Measurements from ENCODE around the gene MRPL55.
"Not testable (repeated sequence)": the region's sequence is repeated elsewhere in the genome, so short reads cannot be mapped to it uniquely, and the experiment has no call there.

Gene MRPL55

DNA sequence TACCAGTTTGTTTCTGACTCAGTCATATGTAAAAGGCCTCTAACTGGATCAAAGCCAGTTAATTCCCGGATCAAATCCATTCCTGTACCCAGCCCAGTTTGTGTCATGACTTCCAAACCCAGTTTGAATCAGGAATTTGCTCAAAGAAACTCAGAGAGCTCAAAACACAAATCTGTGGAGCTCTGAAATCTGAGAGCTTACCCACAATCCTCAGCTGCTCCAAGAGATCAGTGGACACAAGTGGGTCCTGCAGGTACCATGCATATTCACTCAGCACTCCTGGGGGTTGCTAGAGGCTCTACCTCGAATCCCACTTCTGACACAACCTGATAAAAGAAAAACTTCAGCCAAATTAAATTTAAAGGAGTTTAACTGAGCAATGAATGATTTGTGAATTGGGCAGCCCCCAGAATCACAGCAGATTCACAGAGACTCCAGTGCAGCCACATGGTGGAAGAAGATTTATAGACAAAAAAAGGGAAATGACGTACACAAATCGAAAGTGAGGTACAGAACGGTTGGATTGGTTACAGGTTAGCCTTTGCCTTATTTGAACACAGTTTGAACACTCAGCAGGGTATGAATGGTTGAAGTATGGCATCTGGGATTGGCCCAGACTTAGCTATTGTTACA is 11.9 kb upstream of the MRPL55 start:
- DNase-seq (ENCODE audit: low spot score): no peak

DNA sequence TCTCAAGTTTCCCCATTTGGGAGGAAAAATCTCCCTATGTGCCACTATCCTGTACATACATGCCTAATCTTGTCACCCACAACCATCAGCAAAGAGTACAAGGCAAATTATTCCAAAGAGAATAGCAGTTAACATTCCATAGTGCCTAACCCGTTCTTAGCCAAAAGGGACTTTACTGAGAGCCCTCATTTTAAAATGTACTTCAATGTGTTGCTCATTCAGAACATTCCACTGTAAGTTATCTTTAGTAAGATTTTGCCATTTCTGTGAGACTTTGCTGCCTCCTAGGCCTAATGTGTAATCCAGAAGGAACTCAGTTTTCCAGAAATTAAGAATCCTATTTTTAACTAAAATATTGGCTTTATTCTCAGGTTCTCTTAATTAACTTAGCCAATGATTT is 11.3 kb upstream of the MRPL55 start:
- no peak for DNase-seq (ENCODE audit: low spot score)

DNA sequence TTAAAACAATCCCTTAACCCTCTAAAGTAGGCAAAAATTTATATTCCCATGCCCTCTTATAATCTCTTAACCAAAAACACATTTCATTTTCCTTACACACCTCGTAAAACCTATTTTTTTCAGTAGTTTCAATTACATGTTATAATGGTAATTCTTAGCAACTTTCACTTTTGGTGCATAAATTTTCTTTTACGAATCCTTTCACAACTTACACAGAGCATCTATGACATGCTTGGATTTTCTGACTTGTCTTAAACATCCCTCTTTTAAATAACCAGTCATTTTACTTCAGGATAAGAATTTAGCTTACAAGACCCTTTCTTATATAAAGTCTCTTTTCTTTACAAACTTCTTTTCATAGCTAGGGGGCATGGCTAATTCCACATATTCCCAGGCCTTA is 8.9 kb upstream of the MRPL55 start:
- no peak for DNase-seq (ENCODE audit: low spot score)

DNA sequence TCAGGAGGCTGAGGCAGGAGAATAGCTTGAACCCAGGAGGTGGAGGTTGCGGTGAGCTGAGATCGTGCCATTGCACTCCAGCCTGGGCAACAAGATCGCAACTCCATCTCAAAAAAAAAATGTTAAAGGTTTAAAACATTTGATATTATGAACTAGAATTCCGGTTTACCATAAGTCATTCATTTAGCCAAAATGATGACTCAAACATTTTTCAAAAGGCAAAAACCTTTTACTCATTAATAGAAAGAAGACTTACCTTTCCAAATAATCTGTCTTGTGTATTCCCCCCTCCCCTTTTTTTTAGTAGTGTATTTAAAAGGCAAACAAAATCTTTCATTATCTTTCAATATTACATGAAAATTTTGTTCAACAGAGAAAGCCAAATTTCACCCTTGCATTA is 8.2 kb upstream of the MRPL55 start:
- no peak for DNase-seq (ENCODE audit: low spot score)

DNA sequence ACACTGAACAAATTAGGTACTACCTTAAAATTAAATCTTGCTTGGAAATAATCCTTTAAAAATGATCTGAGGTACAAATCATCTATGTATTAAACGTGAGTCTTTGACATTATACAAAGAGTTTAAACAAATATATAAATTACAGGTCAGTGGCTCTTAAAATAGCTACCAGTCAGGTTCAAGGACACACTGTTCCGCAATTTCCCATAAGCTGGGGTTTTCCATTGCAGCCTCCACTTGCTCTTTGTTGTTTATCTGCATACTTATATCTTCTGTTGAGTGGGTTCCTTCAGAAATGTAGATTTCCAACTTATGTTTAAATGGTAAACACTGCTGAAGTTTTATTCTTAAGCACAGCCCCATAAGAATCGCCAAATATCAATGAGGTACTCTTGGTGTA is 5.7 kb upstream of the MRPL55 start:
- DNase-seq (ENCODE audit: low spot score): no peak

DNA sequence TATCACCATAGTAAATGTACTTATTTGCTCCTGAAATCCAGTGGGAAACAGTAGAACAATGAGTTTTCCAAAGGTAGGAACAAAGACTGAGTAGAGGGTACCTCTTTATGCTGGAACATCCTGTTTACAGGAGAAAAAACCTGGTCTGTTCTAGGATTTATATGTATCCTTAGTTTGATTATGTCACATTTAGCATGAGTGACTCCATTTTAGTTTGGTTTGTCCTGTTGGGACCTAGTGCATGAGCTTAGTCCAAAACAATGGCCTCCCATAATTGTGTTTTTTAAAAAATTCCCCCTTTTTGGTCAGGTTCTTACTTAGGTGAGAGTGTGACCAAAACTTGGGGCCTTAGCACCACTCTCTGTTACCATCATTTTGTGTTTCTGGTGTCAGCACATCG is 3.5 kb upstream of the MRPL55 start:
- no peak for DNase-seq (ENCODE audit: low spot score)

DNA sequence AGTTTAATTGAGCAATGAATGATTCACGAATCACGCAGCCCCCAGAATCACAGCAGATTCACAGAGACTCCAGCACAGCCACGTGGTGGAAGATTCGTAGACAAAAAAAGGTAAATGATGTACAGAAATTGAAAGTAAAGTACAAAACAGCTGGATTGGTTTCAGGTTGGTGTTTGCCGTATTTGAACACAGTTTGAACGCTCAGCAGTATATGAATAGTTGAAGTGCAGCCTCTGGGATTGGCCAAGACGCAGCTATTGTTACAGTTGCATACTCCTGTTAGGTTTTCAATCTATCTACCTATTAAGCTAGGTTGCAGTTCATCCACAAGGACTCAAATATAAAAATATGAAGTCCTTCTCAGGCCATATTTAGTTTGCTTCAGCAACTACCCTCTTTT is 3.1 kb upstream of the MRPL55 start:
- DNase-seq (ENCODE audit: low spot score): no peak

DNA sequence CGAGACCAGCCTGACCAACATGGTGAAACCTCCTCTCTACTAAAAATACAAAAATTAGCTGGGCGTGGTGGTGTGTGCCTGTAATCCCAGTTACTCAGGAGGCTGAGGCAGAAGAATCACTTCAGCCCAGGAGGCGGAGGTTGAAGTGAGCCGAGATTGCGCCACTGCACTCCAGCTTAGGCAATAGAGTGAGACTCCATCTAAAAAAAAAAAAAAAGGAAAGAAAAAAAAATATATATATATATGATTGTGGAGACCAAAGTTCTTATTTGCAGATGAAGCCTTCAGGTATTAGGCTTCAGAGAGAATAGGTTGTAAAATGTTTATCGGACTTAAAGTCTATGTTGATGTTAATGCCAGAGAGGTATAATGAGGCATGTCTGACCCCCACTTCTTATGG is 2.2 kb upstream of the MRPL55 start:
- DNase-seq (ENCODE audit: low spot score): not testable (repeated sequence)

DNA sequence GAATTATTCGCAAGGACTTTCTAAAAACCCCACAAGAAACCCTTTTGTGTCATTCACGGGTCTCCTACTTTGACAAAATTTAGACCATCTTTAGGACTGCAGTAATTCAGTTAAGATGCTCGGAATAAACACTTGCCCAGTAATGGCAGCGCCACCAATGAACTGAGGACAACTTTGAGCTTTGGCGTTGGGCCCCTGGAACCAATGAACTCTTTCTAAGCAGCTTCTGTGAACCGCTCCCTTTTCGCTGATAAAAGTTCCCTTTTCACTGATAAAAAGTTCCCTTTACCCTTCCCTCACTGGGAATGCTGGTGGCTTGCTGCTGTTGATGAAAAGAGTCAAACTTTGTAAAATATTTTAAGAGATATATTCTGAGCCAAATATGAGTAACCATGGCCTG is 1.5 kb upstream of the MRPL55 start:
- no peak for DNase-seq (ENCODE audit: low spot score)

DNA sequence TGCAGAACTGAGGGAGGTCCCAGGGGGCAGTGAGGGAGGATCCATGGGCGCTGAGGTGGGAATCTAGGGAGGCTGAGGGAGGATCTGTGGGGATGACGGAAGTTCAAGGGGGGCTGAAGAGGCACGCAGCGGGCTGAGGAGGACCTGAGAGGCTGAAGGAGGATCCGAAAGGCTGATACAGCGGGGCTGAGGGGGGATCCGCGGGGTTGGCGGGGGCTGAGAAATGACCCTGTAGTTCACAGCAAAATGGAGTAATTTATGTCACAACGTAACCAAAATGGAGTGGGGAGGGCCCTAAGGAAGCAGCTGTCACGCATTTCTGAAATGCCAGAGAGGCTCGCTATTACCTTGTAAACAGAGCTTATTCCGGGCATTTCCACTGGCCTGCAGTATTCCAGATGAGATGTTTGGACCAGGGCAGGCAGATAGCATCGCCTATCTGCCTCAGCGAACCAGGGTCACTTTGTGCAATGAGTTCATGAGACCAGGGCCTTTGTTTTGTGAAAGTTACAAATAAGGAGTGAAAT is 926 bp upstream of the MRPL55 start:
- peak; percentile 47 for DNase-seq (ENCODE audit: low spot score)

DNA sequence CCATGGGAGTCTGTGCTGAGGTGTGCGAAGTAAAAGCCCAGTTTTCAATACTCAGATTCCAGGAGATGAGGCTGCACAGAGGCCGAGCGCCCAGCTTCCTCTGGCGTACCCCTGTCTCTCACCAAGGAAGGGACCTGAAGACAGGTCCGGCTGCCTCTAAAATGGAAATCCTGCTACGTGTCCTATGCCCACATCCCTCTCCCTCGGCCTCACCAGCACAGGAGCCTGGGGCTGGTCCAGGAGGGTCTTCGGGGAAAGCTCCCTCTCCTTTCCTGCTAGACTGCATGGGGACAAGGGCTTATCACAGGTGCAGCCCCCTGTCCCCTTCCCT is 392 bp downstream of the MRPL55 start:
- no peak for DNase-seq (ENCODE audit: low spot score)

DNA sequence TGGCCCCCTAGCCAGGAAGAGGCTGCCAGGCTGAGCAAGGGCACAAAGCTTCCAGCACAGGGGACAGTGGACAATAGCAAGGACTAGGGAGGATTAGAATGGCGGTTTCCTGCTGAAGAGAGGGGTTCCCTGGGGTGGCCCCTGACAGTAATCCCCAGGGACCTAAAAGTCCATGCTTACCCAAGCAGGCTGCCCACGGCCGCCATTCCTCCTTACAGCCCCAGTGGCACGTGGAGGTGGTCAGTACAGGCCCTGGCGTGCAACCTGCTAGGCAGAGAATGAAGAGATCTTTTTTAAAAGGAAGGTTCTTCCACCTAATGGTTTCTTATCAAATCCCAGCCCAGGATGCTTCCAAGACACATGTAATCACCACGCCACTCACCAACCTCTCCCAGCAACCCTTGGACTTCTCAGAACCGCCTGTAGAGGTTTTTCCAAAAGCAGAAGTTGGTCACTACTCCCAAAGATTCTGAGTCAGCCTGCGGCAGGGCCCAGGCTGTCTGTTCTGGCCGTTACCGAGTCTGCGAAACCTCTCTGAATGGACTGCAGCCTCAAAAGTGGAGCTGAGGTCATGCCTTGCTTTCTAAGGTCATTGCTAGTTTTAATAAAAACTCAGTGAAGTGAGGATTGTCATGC is 926 bp downstream of the MRPL55 start:
- no peak for DNase-seq (ENCODE audit: low spot score)

DNA sequence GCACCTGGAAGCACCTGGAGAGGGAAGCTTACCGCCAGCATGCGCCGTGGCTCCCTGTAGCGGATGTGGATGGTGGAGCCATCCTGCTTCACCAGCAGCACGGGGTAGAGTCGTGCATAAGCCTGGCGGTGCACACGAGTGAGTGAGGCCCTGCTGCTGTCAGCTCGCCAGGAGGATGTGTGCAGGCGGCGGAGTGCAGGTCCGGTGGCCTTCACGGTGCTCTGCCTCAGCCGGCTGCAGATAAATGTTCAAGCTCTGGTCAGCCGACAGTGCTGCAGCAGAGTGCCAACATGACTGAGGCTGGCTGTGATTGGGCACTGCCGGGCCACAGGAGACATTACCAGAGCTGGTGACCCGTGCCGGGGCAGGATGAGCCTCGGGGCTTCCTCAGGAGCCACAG is 1.5 kb downstream of the MRPL55 start:
- DNase-seq (ENCODE audit: low spot score): no peak

DNA sequence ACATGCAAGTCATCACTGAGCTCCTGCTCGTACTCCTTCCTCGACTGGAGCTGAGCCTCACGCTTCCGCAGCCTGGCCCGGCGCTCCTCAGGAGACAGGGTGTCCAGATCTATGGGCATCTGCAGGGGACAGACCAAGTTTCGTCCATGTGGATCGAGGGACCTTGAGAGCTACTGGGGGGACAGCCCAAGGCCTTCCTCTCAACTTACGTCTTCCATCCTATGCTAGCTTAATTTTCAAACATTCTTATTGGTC is 2.4 kb downstream of the MRPL55 start:
- no peak for DNase-seq (ENCODE audit: low spot score)

DNA sequence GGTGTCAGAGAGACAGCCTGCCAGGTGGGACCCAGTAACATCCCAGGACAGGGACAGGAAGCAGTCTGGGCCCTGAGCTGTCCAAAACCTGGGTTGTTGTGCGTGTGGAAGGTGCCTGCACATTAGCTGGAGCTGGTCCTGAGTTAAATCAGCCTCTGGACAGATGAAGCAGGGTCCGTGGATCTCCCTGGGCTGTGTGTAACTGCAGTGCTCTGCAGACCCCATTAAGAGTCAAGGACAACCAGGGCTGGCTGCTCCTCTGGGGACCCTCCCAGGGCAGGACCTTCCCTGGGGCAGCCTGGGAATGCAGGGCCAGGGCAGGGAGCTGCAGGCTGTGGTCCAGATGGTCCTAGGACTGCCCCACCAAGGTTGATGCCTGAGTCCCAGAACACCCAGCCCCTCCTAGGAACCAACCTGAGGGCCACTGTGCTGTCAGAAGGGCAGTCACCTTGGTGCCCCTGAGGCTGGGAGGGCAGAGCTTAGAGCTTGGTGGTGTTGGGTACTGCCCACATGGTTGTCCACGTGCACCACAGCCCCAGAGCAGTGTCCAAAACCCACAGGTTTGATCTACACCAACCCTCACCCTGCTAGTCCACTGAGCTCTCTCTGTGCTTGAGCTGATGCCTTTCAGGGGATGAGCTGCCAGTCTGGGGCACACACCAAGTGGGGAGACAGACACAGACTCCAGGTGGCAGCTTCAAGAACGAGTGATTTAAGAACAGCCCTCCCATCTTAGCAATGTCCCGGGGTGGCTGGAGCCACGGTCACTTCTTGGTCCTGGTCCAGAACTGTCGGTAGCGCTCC is 2.9 kb downstream of the MRPL55 start:
- no peak for DNase-seq (ENCODE audit: low spot score)

DNA sequence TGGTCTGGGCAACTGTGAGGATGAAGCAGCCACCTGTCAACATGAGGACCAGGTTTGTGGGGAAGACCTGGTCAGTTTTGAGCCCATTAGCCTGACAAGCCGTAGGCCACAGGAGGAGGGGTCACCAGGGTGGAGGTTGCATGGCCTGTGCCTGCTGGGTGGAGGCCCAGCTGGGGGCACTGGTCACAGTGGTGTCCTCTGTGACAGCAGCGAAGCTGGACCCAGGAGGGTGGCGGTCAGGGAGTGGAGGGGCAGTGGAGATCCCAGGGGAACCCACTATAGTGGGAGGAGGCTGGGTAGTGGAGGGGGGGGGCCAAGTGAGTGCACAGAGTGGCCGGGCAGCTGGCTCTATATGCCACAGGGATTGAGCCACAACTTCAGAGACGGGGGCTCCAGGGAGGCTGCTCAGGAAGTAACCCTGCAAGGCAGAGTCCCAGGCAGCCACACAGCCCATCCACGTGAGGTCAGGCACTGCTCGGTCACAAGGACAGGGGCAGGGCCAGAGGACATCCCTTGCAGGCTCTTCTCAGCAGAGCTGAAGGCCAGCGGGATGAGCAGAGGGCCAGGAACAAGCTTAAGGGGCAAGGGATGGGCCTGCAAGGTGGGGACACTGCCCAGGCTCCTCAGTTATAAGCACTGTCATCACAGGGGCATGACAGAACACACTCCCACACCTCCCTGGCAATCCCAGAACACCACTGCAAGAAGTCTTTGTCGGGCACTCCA is 3.7 kb downstream of the MRPL55 start:
- no peak for DNase-seq (ENCODE audit: low spot score)

DNA sequence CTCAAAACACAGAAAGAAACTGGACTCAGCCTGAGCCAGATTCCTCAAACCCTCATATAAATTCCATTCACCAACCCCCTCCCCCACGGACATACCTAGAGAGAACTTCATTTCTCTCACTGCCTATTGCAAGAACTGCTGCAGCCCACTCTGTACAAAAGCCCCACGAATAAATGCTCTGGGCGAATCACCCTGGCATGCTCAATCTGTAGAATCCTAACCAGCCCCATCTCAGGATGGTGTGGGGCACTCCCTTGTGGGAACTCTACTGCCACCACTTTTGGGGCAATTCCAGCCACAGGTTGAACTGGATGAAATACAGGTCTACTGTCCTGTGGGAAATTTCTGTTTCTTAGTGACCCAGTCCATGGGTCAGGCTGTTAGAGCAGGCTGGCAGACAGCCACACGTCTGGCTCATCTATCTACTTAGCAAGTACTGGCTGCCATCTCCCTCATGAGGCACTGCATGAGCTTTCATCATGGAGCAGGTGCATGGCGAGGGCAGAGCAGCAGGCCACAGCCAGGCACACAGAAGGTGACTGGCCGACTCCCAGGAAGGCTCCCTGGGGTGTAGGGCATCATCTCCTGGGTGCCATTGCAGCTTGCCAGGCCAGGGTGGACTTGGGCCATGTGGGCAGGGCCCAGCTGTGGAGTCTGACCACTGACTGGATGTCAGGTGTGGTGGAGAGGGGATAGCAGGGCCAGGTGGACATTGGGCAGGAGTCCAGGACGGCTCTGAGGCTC is 4.4 kb downstream of the MRPL55 start:
- no peak for DNase-seq (ENCODE audit: low spot score)

DNA sequence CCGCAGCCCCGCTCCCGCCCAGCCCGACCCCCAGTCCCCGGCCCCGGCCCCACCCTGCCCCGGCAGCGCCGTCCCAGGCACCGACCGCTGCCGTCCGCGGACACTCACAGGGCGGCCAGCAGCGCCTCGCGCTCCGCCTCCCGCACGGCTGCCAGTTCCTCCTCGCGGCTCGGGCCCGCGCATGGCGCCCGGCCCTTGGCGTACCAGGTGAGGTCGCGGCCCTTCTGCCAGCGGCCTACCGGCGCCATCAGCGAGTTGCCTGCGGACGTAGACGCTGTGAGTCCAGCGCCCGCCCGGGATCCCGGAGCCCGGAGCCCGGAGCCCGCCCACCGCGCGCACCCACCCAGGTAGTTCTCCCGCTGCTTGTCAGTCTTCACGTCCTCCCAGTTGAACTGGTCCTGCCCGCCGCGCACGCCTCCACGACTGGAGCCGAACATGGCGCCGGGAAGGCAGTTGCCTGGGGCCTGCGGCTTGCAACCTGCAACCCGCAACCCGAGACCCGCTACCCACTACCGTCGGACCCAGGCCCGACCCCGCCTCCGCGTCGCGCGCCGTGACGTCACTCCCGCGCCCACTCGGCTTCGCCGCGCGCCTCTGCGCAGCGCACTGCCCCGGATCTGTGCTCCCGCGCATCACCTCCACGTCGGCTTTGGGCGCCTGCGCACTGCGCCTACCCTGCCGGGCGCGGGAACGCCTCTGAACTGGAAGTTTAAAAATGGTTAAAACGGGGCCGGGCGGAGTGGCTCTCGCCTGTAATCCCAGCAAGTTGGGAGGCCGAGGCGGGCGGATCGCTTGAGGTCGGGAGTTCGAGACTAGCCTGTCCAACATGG is 6.1 kb downstream of the MRPL55 start, which contains the start of gene C1orf35:
C1orf35 (minus strand) TSS at position 535 of the 830 bp plus-strand sequence; CDS start at position 437, 98 bp downstream.
- peak; percentile 93 for DNase-seq (ENCODE audit: low spot score)

DNA sequence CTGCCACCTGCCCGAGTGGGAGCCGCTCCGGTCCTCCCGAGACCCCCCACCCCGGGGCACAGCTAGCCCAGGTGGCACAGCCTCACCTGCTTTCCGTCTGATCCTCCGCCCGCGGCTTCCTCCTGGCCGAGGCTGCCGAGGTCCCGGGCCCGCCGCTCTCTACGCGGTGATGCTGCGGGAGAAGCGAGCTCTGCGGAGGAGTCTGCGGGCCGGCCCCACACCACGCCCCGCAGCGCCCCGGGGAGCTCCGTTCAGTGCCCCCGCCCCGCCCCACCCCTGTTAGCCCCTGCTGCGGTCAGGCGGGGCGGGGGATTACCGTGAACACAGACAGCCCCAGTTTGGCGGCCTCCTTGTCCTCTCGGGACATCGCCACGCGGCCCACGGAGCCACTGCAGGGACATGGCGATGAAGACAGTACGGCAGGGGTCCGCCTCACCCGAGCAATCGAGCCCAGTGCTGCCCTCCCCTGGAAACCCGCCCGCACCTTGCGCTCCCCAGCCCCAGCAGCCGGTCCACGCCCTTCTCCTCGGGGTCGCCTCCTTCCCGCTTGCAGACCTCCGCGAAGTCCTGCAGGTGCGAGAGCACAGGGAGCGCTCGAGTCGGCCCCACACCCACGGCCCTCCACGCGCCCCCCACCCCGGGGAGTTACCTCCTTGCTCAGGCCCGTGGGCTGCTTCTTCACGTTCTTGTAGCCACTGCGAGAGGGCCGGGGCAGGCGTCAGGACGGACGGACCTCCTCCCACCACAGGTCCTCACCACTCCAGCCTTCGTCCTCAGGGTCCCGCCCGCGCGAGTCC is 6.9 kb downstream of the MRPL55 start:
- peak; percentile 58 for DNase-seq (ENCODE audit: low spot score)

DNA sequence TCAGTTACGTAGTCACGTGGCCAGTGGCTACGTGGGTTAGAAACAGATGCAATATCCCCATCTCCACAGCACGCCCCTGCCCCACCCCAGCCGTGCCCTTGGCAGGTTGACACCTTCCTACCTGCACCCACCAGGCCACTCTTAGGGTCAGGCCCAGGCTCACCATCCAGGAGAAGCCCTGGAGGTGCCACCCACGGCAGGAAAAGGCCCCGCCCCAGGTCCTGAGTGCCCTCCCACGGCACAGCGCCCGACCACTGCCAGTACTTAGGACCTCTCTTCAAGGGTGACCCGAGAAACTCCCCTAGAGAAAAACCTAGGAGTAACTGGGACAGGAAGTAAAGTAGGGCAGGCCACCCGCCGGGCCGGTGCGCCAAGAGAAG is 7.5 kb downstream of the MRPL55 start:
- no peak for DNase-seq (ENCODE audit: low spot score)

Data from kidney tubule cell (primary cell).